Mesenteric fat pad (tissue), 1 donor: Measurements from ENCODE around the gene IFNA10. TPM values are rescaled to one million over a fixed set of nuclear protein-coding genes. Genes with fewer than 3 reads are reported as not detected.
"Not testable (repeated sequence)": the region's sequence is repeated elsewhere in the genome, so short reads cannot be mapped to it uniquely, and the experiment has no call there.

Experiments used
- DNase-seq: peaks from one replicate; pipeline ENCODE4 v3.0.0-alpha.2; 2020; ENCODE audit warnings: low spot score
- long read RNA-seq: library from polyadenylated mRNA; unstranded; transcript quantifications from one replicate; pipeline ENCODE4 v2.0.0, GENCODE V29; 2020
- total RNA-seq: library from RNA; stranded (reverse); fragmentation: NEBNext Ultra II Directional; extraction: Animal tissue kit (Norgen Biotek cat#: 25700); gene quantifications from one replicate; pipeline ENCODE4 v1.2.1, GENCODE V29; 2021
- donor health status: DM: yes; HTN: yes; CAD: no.

The IFNA10 gene
- total RNA-seq: not detected
- long read RNA-seq: 0 reads

DNA sequence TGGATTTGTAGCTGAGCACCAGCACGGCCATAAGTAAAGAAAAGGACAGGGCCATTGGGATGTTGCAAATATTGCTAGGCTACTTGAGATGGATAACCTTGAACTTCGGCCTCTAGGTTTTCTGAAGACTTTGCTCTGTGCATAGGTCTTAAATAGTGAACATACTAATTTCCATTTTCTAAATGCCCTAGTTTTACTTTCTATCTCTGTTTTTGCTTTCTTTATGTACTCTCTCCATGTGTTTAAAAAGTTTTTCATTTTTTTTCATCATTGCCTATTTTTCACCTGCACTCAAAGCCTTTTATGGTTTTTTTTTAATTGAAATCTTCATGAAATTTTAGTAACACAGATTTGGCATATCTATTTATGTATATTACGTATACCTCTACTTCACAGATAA is at the start of gene IFNA10:
Gene IFNA10 (minus strand): TSS at position 101 of the 400 bp plus-strand sequence. CDS start 46 bp downstream, at position 55.
- DNase-seq: not testable (repeated sequence)

DNA sequence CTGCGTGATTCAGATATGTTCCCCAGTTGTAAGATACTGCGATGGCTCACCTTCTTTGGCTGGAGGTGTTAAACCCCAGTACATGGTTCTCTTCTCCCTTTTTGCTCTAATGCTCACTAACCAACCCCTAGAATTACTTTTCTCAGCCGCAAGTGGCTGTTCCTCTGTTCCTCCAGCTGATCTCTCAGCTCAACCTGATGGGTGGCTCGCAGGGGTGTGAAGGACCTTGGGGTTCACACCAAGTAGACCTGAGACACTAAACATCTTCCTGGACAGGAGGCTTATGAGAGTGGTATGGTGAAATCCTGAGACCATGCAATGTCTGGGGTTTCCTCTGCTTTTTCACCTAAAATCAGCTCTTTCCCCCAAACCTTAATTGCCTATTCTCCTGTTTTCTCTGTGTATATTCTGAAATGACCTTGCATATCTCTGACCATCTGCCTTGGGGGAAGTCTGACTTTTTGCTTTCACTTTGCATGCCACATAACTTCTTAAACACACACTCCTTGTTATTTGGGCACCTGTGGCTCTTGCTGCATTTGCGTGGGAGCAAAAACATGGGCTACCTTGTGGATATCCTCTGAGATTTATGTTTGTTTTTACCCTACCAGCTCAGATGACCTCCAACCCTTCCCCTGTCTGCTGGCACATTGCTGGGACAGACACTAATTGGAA is 48.7 kb upstream of the IFNA10 start:
- DNase-seq: no peak

DNA sequence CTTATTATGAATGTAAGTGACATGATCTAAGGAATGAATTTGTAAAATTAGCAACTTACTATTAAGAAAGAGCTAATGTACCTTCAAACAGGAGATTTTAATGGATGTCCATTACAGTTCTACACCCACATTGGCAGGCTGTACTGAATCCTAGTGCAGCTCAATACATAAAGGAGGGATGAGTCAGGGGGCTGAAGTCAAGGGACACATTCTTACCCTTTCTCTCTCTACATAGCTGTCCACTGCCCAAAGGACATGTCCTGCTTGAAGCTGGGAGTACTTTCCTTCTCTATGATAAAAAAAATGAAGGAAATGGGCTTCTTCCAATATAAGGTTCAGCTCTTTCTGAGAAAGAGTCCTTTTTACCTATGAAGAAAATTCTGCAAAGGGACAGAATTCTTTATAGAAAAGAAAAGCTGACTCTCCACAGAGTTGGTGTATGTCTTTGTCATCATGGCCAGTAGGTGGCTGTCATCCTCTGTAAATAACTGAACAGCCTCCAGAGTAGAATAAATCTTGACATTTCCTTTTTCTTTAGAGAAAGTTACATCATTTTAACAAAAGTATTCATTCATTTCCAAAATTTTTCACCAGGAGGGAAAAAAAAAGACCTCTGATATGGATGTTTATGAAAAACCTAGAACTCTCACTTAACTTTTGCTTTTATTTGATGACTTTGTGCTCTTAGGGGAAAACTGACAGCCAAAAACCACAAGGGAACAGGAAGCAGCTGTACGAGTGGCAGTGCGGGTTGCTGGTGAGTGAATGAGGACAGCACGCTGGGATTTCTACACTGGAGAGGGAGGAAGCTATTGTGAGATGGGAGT is 46.0 kb upstream of the IFNA10 start:
- no peak for DNase-seq

DNA sequence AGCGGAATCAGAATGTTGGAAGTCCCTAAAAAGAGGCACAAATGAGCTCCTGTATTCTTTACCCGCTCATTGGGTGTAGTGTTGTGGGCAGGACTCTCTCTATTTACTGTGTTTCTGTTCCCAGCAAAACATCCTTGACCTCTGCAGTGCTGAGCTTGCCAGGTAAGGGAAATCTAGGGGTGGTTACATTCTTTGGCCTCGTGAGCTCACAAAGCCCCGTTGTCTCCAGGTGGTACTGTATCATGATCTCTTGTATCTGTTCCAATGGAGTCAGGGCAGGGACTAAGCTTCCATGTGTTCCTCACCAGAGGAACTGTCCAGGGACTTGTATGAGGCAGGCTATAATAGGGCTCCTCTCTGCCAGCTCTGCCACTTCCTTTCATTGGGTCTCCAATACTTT is 44.7 kb upstream of the IFNA10 start:
- no peak for DNase-seq

DNA sequence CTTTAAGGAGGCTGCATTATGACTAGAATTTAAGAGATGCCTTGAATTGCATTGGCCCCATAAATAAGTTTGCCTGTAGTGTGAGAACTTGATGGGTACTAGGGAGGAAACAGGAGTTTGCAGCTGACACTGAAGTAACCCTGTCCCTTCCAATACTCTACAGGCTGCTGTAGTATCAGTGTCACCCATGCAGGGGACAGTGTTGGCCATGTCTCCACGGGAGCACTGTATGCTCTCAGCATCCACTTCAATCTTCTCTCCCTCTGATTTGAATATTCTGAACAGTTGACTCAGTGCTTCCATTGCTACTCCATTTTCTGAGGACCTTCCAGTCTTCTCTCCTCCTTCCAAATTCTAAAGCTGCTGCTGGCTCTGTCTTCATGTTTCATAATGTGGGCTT is 44.2 kb upstream of the IFNA10 start:
- DNase-seq: no peak

DNA sequence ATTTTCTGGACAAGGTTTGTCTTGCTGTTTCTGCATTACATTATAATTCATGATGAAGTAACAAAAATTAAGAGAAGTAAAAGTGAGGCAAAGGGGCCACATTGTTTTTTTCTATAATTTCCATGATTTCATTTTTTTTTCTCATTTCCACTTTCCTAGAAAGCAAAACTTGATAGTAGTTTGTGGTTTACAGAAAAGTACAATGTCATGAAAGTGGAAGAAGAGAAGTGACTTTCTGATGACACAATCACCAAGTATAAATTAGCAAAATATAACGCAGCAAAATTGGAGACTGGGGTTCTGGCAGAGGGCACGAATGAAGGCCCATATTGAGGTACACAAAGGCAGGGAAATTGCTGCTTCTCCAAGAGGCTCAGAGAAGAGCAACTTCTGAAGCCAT is 37.9 kb upstream of the IFNA10 start:
- no peak for DNase-seq

DNA sequence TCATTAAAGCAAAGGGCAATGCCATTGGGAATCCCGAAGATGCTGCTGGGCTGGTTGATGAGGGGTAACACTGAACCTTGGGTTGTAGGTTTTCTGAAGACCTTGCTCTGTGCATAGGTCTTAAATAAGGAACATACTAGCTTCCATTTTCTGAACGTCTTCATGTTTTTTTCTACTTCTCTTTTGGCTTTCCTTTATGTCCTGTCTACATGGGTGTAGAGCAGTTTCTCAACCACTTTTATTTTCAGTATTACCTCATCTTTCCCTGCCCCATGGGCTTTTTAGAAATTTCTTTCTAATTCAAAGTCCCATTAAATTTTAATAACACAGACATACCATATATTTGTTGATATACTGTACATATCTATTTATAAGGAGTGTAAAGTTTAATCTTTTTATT is 33.0 kb upstream of the IFNA10 start, which contains the start of gene IFNA14:
Gene IFNA14 (minus strand): TSS at position 95 of the 400 bp plus-strand sequence. CDS start 70 bp downstream, at position 25.
- DNase-seq: no peak

DNA sequence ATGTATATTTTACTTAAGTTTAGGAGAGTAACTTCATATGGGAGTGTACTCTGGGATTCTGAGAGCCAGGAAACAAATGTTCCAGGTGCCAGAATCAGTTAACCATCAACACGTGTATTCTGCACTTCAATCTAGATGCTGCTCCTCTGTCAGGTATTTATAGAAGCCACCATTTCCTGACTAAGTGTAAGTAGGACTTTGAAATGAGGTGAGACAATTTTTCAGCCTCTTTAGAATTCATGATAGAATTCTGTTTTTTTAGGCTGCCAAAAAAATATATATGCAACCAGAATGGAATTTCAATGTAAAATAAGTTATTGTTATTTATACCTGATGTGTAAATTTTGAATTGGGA is 29.4 kb upstream of the IFNA10 start:
- not testable (repeated sequence) for DNase-seq

DNA sequence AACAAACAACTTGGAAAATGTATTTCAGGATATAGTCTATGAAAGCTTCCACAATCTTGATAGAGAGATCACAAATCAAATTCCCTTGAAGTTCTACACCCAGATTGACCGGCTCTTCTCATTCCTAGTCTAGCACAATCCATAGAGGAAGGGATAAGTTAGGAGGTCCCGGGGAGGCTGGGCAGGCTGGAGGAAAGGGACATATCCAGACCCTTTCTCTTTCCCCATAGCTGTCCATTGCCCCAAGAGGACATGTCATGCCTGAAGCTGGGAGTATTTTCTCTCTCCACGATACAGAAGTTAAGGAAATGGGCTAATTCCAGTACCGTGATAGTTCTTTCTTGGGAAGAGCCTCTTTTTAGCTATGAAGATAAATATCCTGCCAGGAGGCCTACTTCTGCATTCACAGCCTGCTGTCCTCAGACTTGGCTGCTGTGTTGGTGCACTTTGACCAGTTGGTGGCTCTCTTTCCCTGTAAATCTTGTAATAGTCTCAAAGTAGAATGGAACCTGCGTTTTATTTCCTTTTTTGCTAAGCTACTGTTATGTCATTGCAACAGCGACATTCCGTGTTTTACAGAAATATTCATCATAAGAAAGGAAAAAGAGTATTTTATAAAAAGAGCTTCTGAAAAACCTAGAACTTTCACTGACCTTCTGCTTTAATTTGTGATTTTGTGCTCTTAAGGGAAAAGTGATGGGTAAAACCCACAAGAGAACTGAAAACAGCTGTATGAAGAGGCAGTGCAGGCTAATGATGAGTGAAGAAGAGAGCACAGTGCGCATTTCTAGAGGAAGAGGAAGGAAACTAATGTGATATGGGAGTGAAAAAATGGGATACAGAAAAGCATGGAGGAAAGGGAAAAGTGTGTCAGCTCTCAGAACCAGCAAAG is 28.8 kb upstream of the IFNA10 start:
- not testable (repeated sequence) for DNase-seq

DNA sequence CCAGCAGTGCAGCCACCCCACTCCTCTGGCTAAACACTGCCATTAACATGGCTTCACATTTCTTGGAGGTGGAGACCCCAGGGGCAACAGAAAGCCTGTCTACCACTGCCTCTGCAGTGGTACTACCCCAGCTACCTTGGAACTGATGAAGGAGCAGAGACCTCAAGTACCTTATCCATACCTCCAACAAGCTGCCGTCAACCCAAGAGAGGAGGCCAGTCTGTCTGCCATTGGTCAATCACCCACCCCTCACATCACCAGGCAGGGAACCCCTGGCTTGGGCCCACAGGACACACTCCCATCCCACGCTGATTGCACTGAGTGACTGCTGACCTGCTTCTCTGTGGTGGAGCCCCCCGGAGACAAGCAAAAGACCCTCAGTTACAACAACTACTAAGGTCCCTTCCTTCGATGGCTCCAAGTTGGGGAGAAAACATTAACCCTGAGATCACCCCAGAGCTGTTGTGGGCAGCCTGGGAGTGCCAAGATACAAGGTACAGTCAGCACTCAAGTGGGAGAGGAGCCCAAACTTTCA is 27.3 kb upstream of the IFNA10 start:
- peak; percentile 71 for DNase-seq

DNA sequence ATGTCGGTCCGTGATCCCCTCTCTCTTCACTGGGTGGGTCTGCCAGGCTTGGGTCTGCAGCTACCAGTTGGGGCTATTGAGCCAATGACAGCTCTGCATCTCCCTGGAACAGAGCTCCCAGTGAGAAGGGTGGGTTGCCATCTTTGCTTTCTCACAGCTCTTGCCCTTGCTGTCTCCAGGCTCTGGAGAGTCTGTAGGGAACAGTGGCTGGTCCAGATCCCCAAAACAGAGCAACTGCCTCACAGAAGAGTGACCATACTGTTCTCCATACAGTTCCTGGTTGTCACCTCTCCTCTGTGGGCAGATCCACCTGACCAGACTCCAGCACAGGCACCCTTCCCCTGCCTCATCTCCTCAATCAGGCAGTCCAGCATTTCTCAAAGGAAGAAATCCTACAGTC is 26.3 kb upstream of the IFNA10 start:
- no peak for DNase-seq

DNA sequence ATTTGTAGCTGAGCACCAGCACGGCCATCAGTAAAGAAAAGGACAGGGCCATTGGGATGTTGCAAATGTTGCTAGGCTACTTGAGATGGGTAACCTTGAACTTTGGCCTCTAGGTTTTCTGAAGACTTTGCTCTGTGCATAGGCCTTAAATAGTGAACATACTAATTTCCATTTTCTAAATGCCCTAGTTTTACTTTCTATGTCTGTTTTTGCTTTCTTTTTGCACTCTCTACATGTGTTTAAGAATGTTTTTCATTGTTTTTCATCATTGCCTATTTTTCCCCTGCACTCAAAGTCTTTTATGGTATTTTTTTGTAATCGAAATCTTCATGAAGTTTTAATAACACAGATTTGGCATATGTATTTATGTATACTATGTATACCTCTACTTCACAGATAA is 21.2 kb upstream of the IFNA10 start, which contains the start of gene IFNA17:
Gene IFNA17 (minus strand): TSS at position 101 of the 400 bp plus-strand sequence. CDS start 49 bp downstream, at position 52.
- no peak for DNase-seq

DNA sequence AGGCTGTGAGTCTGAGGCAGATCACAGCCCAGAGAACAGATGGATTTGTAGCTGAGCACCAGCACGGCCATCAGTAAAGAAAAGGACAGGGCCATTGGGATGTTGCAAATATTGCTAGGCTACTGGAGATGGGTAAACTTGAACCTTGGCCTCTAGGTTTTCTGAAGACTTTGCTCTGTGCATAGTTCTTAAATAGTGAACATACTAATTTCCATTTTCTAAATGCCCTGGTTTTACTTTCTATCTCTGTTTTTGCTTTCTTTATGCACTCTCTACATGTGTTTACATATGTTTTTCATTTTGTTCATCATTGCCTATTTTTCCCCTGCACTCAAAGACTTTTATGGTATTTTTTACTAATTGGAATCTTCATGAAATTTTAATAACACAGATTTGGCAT is 10.3 kb upstream of the IFNA10 start, which contains the start of gene IFNA16:
Gene IFNA16 (minus strand): TSS at position 101 of the 400 bp plus-strand sequence. CDS start 6 bp downstream, at position 95.
- not testable (repeated sequence) for DNase-seq

DNA sequence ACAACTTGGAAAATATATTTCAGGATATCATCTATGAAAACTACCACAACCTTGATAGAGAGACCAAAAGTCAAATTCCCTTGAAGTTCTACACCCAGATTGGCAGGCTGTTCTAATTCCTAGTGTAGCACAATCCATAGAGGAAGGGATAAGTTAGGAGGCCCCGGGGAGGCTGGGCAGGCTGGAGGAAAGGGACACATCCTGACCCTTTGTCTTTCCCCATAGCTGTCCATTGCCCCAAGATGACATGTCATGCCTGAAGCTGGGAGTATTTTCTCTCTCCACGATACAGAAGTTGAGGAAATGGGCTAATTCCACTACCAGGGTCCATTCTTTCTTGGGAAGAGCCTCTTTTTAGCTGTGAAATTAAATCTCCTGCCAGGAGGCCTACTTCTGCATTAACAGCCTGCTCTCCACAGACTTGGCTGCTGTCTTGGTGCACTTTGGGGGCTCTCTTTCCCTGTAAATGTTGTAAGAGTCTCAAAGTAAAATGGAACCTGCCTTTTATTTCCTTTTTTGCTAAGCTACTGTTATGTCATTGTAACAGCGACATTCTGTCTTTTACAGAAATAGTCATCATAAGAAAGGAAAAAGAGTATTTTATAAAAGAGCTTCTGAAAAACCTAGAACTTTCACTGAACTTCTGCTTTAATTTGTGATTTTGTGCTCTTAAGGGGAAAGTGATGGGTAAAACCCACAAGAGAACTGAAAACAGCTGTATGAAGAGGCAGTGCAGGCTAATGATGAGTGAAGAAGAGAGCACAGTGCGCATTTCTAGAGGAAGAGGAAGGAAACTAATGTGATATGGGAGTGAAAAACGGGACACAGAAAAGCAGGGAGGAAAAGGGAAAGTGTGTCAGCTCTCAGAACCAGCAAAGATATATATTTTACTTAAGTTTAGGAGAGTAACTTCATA is 6.7 kb upstream of the IFNA10 start:
- not testable (repeated sequence) for DNase-seq

DNA sequence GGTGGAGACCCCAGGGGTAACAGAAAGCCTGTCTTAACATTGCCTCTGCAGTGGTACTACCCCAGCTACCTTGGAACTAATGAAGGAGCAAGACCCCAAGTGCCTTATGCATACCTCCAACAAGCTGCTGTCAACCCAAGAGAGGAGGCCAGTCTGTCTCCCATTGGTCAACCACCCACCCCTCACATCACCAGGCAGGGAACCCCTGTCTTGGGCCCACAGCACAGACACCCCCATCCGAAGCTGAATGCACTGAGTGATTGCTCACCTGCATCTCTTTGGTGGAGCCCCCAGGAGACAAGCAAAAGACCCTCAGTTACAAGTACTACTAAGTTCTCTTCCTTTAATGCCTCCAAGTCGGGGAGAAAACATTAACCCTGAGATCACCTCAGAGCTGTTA is 5.2 kb upstream of the IFNA10 start:
- DNase-seq: peak; percentile 55

DNA sequence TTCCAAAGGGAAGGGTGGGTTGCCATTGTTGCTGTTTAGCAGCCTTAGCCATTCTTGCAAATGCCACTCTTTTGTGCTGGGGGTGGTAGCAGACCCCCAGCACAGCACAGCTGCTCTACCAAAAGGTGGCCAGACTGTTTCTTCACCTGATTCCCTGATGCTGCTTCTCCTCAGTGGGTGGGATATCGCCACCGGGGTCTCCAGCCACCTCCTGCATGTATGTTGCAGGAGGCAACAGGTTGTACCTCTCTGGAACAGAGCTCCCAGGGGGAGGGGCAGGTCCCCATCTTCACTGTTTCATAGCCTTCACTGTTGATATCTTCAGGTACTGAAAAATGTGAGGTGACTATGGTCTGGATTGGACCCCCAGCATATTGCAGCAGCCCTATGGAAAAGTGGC is 3.8 kb upstream of the IFNA10 start:
- not testable (repeated sequence) for DNase-seq

DNA sequence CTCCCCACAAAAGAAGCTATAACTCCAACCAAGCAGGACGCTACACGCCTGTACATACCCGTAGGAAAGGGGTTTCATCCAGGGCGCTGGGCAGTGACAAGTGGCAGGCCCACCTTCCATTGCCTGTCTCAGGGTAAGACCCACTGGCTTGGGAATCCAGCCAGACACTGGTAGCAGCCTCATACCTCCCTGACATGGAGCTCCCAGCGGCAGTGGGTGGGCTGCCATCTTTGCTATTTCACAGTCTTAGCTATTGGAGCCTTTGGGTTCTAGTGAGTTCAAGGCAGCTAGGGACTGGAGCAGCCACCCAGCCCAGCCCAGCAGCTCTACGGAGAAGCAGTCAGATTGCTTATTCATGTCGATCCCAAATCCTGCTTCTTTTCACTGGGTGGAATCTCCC is 3.4 kb upstream of the IFNA10 start:
- DNase-seq: peak; percentile 65

DNA sequence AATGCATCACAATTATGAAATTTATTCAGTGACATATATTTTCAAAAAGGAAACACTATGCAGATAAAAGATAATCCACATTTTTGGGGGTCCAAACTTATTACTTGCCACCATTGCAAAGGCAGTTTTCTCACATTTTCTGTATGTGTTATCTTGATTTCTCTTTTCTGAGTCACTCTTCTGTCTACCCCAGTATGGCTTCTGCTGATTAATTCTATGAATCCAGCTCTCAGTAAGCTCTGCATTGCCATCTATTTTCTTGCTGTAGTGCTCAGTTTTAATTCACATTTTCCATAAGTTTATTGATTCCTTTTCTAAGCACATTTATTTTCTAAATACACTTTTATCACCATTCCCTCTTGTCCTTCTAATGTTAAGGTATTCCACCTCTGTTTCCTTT is 1.7 kb downstream of the IFNA10 start:
- no peak for DNase-seq

DNA sequence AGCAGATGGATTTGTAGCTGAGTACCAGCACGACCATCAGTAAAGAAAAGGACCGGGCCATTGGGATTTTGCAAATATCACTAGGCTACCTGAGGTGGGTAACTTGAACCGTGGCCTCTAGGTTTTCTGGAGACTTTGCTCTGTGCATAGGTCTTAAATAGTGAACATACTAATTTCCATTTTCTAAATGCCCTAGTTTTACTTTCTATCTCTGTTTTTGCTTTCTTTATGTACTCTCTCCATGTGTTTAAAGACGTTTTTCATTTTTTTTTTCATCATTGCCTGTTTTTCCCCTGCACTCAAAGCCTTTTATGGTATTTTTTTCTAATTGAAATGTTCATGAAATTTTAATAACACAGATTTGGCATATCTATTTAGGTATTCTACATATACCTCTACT is 4.8 kb downstream of the IFNA10 start, which contains the start of gene IFNA7:
Gene IFNA7 (minus strand): TSS at position 101 of the 400 bp plus-strand sequence. CDS start 40 bp downstream, at position 61.
- DNase-seq: peak; percentile 16
